HG03095 (cell line): ENCODE measurements around the gene PXMP4.

Experiments used
- ATAC-seq: cut with Tn5 transposase; IDR thresholded peaks from one replicate; pipeline ENCODE4 v1.9.1; 2021; ENCODE audit warnings: moderate library complexity; ENCODE audit not compliant: unreplicated experiment

PXMP4 gene

DNA sequence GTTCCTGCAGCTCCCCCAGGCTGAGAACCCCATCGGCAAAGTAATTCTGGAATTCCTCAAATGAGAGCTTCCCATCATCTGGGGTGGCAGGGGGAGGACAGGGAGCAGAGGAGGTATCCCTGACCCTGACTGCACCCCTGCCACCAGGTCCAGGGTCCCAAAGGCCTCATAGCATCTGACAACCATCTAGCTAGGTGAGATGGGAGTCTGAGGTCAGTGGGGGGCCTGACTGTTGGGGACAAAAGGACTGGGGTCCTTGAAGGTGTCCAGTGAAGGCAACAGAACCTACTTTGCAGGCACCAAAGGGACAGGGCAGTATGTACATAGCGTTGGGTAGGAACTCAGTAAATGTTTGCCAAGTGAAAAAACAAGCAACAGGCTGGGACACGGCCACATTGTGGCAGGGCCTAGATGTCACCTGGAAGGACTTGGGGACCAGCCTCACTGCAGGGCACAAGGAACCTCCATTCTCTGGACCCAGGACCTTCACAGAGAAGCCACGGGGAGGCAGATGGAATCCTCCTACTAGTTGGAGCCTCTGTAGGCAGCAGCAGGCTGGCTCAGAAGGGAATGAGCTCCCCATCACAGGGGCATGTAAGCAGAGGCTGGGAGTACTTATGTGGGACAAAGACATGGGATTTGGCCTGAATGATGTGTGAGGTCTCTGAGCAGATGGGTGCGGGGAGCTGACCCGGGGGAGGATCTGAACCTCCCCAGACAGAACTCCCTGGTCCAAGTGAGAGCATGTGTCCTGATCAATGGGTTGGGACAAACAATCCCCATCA is 49.2 kb downstream of the PXMP4 start:
- no peak for ATAC-seq

DNA sequence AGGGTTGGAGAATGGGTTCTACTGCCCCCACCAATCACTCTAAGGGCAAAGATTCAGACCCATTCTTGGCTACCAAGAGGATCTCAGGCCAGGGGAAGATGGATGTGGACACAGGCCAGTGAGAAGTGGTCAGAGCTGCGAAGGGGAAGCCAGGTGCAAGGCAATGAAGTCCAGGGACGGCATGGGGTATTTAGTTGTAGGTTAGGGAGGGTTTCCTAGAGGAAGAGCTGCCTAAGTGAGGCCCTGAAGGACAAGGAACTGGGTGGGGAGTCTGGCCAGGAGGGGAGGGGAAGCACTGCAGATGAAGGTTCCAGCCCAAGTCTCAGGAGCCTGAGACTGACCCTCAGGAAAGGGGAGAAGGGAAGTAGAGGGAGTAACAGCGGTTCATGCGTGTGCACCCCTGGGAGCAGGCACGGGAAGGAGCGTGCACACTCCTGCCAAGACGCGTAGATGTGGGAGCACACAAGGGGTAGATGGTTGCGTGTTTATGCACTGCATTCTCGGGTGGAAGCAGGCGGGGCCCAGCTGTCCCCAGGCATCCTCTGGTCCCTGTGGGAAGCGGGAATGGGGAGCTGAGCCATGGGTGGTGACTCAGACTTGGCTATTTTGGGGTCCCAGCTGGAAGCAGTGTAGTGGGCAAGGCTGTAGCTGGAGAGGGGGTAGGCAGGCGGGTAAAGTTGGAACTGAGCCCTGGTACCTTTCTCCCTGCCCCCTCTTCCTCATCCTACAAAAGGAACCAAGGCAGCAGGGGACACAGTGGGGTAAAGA is 50.1 kb downstream of the PXMP4 start:
- ATAC-seq: no peak

- no peak for ATAC-seq
These were observed 50.9 kb downstream of the PXMP4 start for GRCh38 chr20:33669224-33669623.

- ATAC-seq: no peak
These were observed 51.5 kb downstream of the PXMP4 start for GRCh38 chr20:33668466-33669155.

DNA sequence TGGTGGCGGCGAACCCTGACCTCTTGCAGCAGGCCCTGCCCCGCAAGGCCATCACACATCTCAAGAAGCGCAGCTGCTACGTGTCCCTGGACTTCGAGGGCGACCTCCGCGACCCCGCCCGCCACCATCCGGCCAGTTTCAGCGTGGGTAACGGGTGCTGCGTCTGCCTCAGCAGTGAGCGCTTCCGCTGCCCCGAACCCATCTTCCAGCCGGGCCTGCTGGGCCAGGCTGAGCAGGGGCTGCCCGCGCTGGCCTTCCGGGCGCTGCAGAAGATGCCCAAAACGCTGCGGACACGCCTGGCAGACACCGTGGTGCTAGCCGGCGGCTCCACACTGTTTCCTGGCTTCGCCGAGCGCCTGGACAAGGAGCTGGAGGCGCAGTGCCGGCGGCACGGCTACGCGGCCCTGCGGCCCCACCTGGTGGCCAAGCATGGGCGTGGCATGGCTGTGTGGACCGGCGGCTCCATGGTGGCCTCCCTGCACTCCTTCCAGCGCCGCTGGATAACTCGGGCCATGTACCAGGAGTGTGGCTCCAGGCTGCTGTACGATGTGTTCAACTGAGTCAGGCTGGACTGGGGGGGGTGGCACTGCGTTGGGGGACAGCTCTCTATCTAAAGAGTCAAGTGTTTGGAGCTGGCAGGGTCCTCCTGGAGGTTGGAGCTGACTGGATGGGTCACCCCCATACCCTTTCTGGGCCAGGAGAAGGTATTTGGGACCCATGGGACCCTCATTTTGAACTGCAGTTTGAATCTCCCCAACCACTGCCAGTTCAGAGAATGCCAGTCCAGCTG is 52.2 kb downstream of the PXMP4 start:
- ATAC-seq: peak; percentile 35

GRCh38 chr20:33667245-33667675 is 52.9 kb downstream of the PXMP4 start:
- ATAC-seq: peak; percentile 0

DNA sequence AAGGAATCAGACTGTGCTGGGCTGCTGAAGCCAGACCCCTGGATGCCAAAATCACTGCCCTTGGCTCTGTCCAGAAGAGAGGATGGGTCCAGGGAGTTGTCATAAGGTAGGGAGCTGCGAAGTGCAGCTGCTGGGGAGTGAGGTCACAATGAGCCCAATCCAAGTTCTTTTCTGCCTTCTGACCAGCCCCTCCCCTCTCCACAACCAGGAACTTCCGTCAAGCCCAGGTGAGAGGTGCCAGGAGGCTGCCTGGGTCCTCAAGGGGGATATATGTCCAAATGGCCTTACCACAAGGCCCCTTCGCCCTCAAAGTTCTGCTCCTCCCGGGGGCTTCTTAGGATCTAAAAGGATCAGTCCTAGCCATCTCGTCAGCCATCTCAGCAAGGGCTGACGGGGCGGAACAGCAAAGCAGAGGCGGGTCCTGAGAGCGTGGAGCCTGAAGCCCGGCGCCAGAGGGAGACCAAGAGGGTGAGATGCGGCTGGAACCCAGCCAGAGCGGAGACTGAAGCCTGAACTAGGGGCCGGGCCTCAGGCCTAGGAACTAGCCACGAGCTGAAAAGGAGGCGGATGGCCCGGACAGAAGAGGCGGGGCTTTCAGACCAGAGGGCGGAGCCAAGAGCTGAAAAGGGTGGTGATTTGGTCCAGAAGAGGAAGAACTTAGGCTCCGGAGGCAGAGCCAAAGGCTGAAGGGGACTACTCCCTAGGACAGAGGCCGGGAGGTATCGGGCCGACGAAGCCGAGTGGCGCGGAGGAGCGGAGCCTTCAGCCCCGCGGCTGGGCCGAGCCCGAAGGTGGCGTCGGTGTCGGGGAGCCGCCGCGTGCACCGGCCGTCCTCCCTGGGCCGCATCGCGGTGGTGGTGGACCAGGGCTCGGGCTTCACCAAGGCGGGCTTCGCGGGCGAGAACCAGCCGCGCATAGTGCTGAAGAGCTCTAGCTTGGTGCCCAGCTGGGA is 53.5 kb downstream of the PXMP4 start, which contains the start of gene ACTL10:
Gene ACTL10, plus strand, starts transcription at position 651 of the 952 bp plus-strand sequence. CDS start 555 bp downstream, outside the sequence.
- peak; percentile 65 for ATAC-seq

DNA sequence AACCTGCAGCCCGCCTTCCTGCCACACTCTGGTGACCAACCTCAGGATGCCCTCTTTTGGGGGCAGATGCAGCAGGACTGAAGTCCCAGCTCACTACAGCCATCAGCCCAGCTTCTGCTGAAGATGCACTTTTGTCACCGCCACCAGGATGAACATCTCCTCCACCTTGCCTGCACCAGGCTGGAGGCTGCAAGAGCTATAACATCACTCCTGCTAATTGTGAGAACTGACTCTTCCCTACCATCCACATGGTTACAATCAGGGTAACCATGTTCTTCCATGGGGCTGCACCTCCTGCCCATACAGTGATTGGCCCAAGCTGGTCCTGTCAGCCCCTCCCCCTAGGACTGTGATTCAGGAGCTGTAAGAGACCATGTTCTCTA is 55.4 kb downstream of the PXMP4 start:
- no peak for ATAC-seq

- no peak for ATAC-seq
These were observed 55.9 kb downstream of the PXMP4 start for GRCh38 chr20:33664085-33664761.

- peak; percentile 35 for ATAC-seq
These were observed 56.7 kb downstream of the PXMP4 start for GRCh38 chr20:33663161-33664084.

GRCh38 chr20:33662172-33662571 is 57.9 kb downstream of the PXMP4 start, which contains the start of gene C20orf144:
Gene C20orf144, plus strand, starts transcription at chr20:33662327. Its CDS starts 19 bp downstream, at chr20:33662346.
- ATAC-seq: no peak

GRCh38 chr20:33660685-33661058 is 59.4 kb downstream of the PXMP4 start:
- no peak for ATAC-seq

DNA sequence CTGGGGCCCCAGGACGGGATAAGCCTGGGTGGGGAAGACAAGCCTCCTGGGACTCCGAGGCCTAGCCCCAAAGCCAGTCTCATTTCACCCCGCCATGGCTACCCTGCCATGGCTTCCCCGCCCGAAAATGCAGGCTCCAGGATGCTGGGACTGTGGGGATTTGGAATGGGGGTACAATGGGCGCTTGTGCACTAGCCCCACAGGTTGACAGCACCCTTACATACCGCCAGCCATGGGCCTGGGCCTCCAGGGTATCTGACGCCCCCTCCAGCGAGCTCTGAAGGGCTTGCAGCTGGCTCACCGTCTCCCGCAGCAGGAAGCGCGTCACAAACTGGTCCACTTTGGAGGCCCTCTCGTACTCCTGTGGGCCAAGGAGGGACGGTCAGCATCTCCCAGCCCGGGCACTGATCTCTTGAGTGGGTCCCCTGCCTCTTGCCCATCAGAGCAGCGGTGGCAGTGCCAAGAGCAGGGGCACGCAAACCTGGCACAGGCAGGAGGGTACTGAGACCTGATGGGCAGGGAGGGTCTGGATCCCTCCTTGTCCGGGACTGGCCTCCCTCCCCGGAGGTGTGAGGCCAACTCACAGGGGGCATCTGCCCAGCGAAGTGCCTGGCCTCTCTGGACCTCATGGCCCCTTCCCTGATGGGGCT is 60.0 kb downstream of the PXMP4 start:
- no peak for ATAC-seq

DNA sequence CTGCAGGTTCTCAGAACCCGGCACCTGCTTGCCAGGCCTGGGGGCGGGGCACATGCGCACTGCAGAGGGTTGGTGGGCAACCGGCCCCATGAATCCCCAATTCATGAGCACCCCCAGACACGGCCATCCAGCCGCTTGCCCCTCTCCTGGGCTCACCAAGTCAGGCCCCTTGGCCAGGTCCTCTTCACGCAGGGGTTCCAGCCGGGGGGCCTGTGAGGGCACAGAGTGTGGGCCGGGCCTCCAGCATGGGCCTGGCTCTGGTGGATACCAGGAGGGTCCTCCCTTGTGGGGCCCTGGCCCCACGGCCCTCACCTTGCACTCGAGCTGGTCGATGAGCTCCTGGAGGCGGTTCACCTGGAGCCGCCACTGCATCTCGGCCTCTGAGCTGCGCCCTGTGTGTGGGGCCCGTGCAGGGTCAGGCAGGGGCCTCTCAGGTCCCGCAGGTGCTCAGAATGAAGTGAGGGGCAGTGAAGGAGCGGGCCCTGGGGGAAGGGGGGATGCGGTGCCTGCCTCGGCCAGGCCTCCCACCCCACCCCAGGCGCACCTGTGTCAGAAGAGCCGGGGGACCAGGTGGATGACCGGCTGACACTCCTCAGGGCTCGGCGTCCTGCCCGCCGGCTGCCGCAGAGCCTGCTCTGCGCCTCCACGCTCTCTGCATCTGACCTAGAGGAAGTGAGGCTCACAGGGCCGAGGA is 60.6 kb downstream of the PXMP4 start:
- no peak for ATAC-seq

DNA sequence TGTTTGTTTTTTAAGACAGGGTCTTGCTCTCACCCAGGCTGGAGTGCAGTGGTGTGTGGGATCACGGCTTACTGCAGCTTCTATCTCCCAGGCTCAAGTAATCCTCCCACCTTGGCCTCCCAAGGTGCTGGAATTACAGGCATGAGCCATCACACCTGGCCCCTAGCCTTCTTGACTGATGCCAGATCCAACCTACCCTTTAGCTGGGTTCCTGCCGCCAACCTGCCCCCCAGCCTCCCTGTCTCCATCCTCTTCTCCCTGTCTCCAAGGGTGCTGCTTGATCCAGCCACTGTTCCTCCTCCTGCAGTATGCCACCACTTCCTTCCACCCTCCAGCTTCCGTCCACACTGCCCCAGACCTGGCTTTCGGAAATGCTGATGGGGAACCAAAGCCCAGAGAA is 61.2 kb downstream of the PXMP4 start:
- no peak for ATAC-seq

DNA sequence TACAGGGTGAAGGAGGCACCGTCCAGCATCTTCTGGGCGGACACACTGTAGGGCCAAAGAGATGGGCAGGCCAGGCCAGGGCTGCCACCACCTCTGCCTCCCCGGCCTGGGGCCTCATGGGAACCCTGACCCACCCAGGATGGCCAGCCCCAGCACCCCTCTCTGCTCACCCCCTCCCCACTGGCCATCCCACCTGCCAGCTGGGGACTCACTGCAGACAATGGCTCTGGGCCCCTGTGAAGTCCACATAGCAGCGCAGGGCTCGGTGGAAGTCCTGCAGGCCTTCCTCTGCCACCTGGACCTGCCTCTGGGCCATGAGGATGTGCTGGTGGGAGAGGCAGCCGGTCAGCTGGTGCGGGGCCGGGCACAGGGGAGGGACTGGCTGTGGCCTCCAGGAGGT is 61.6 kb downstream of the PXMP4 start:
- no peak for ATAC-seq

DNA sequence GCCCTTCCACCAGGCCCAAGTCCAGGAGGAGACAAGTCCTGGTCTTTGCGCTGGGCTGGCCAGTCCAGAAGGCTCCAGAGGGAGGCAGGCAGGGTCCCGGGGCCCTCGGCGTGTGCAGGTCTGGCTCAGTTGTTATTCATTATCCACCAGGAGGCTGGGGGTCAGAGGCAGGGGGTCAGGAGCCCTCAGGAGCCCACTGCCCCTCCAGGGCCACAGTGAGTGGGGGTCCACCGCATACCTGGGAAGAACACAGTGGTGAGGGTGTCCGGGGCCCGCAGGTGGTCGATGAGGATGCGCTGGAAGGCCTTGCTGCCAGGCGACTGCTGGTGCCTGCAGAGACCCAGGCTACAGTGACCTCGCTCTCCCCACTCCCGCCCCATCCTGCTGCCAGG is 62.4 kb downstream of the PXMP4 start:
- ATAC-seq: no peak
